Keratinocyte (primary cell): Measurements from ENCODE around the gene TMEM125. TPM values are rescaled to one million over a fixed set of nuclear protein-coding genes. Genes with fewer than 3 reads are reported as not detected.

Experiments used
- DNase-seq: peaks from one replicate; pipeline ENCODE4 v3.0.0-alpha.2; 2011; ENCODE audit warnings: low read depth, missing footprints, low spot score
- FAIRE-seq: peaks from 2 replicates; lab custom pipeline; 2011; peaks lifted over from hg19 to GRCh38; lab: Jason Lieb, UNC
- H2AFZ ChIP-seq: 2 replicates; pipeline ENCODE4 v1.6.0; 2012; ENCODE audit warnings: low read length, control low read depth, inconsistent platforms; ENCODE audit not compliant: control insufficient read depth
- H3K27ac ChIP-seq: 2 replicates; pipeline ENCODE4 v1.5.1; 2011; ENCODE audit warnings: low read length; ENCODE audit not compliant: control insufficient read depth, insufficient read depth
- H3K27me3 ChIP-seq: 3 replicates; pipeline ENCODE4 v1.6.0; 2011; ENCODE audit warnings: low read length; ENCODE audit not compliant: control insufficient read depth, insufficient read depth; ENCODE audit errors: extremely low read depth
- H3K36me3 ChIP-seq, 2 experiments: 2 replicates in 1 of 2; 3 replicates in 1 of 2; pipeline ENCODE4 v1.5.1; 2011; ENCODE audit warnings: low read length in 2 of 2, mild to moderate bottlenecking in 1 of 2; ENCODE audit not compliant: control insufficient read depth in 2 of 2, insufficient read depth in 2 of 2; ENCODE audit errors: extremely low read depth in 1 of 2
- H3K4me1 ChIP-seq: 3 replicates; pipeline ENCODE4 v1.5.1; 2011; ENCODE audit warnings: low read length; ENCODE audit not compliant: control insufficient read depth, insufficient read depth; ENCODE audit errors: extremely low read depth
- H3K4me2 ChIP-seq: 3 replicates; pipeline ENCODE4 v1.6.0; 2011; ENCODE audit warnings: low read depth, low read length; ENCODE audit not compliant: control insufficient read depth, insufficient read depth; ENCODE audit errors: extremely low read depth
- H3K4me3 ChIP-seq, 3 experiments: fragments of 200-600 bp in 1 of 3; sonication (generic) in 1 of 3; 2 replicates in 2 of 3; 3 replicates in 1 of 3; pipeline ENCODE4 v1.5.1; 2011 to 2016; ENCODE audit warnings: low read length in 3 of 3, mild to moderate bottlenecking in 3 of 3, control low read depth in 2 of 3, inconsistent platforms in 1 of 3, low read depth in 1 of 3, mixed read lengths in 1 of 3, mixed run types in 1 of 3, moderate library complexity in 1 of 3; ENCODE audit not compliant: control insufficient read depth in 2 of 3, insufficient read depth in 2 of 3; ENCODE audit errors: extremely low read depth in 1 of 3
- H3K79me2 ChIP-seq: 2 replicates; pipeline ENCODE4 v1.6.0; 2012; ENCODE audit warnings: low read length; ENCODE audit not compliant: control insufficient read depth, insufficient read depth
- H3K9ac ChIP-seq: 3 replicates; pipeline ENCODE4 v1.6.0; 2011; ENCODE audit warnings: low read length; ENCODE audit not compliant: control insufficient read depth, insufficient read depth; ENCODE audit errors: extremely low read depth
- H3K9me1 ChIP-seq: 3 replicates; pipeline ENCODE4 v1.6.0; 2011; ENCODE audit warnings: low read length; ENCODE audit not compliant: control insufficient read depth, insufficient read depth; ENCODE audit errors: extremely low read depth
- H3K9me3 ChIP-seq: 2 replicates; pipeline ENCODE4 v1.5.1; 2012; ENCODE audit warnings: low read depth, low read length; ENCODE audit not compliant: control insufficient read depth
- H4K20me1 ChIP-seq: 3 replicates; pipeline ENCODE4 v1.6.0; 2011; ENCODE audit warnings: low read length; ENCODE audit not compliant: control insufficient read depth, insufficient read depth; ENCODE audit errors: extremely low read depth
- EZH2 ChIP-seq: IDR thresholded peaks from one replicate; pipeline ENCODE4 v1.6.1; 2012; ENCODE audit warnings: inconsistent platforms, mild to moderate bottlenecking, low read length, moderate library complexity
- dilution Hi-C: fragments of 300-500 bp; cut with MboI; formaldehyde crosslinking; loops from one replicate; pipeline ENCODE4 v1.7.0; 2020; ENCODE audit warnings: low sequenced_read_pairs; ENCODE audit not compliant: extremely low pct_ligation_motif_present
- polyA plus RNA-seq, 5 experiments: library from polyadenylated mRNA; depleted of rRNA in 3 of 5; stranded (reverse) in 3 of 5; stranded (forward) in 1 of 5; unstranded in 1 of 5; fragments of >200 nt; gene quantifications; 1 replicate in 1 of 5; 2 replicates in 3 of 5; 3 replicates in 1 of 5; pipeline versions ENCODE4 v1.2.1 to v1.2.3, GENCODE V29; 2011 to 2012; ENCODE audit warnings: missing spikeins in 2 of 5, low read depth in 1 of 5, low replicate concordance in 1 of 5
- TF ChIP-seq, protein P1 (sequence below), 3 experiments: IDR thresholded peaks in 1 of 3; conservative IDR thresholded peaks in 1 of 3; optimal IDR thresholded peaks in 1 of 3; 2 replicates in 2 of 3; 3 replicates in 1 of 3; pipeline versions ENCODE3 to v1.5.1; 2011; ENCODE audit warnings: low read length in 3 of 3, mild to moderate bottlenecking in 3 of 3, moderate library complexity in 2 of 3, control low read depth in 1 of 3, inconsistent platforms in 1 of 3; ENCODE audit not compliant: insufficient read depth in 2 of 3; ENCODE audit errors: extremely low read depth in 1 of 3

Gene TMEM125
- polyA plus RNA-seq, 1 donor (not counting 4 experiments of a cell fraction or from before 2014, with no cell fraction given): 0.92 TPM

DNA sequence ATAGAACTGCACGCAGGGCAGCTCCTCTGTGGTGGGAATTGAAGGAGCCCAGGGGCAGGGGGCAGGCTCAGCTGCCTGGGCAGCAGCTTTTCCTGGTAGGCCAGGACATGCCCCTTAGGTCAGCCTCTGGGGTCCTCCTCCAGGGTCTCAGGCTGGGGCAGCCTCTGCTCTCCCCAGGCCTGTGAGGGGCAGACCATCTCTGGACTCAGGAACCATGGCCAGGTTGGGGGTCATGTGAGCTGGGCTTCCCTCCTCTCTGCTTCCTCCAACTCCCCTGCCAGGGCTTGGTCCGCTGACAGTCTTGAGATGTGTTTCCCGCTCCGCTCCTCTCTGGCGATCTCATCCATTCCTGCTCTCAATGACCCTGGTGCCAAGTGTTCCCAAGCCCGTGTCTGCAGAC is 9.9 kb downstream of the TMEM125 start:
- Histone ChIP-seq H3K4me3 (no peak overlapping the region), H3K4me1 (peaks cover 4% of the 10 kb centered on the region), H3K9ac (no peak overlapping the region), H2AFZ (no peak overlapping the region), H3K27me3 (no peaks in the 10 kb centered on the region), H3K79me2 (no peaks in the 10 kb centered on the region), H3K36me3 (no peaks in the 10 kb centered on the region), H3K4me2 (no peak overlapping the region), H3K9me3 (no peaks in the 10 kb centered on the region), H3K9me1 (no peaks in the 10 kb centered on the region), H4K20me1 (no peaks in the 10 kb centered on the region), H3K27ac (no peak overlapping the region)
- dilution Hi-C loops: no loop called here
- FAIRE-seq (no peak), DNase-seq (no peak)
- TF ChIP-seq EZH2: no peak
- TF ChIP-seq, protein P1, sequence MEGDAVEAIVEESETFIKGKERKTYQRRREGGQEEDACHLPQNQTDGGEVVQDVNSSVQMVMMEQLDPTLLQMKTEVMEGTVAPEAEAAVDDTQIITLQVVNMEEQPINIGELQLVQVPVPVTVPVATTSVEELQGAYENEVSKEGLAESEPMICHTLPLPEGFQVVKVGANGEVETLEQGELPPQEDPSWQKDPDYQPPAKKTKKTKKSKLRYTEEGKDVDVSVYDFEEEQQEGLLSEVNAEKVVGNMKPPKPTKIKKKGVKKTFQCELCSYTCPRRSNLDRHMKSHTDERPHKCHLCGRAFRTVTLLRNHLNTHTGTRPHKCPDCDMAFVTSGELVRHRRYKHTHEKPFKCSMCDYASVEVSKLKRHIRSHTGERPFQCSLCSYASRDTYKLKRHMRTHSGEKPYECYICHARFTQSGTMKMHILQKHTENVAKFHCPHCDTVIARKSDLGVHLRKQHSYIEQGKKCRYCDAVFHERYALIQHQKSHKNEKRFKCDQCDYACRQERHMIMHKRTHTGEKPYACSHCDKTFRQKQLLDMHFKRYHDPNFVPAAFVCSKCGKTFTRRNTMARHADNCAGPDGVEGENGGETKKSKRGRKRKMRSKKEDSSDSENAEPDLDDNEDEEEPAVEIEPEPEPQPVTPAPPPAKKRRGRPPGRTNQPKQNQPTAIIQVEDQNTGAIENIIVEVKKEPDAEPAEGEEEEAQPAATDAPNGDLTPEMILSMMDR (optimal IDR thresholded peaks at IDR 0.05 in 1 of 3, IDR thresholded peaks at IDR 0.05 in 1 of 3, conservative IDR thresholded peaks at IDR 0.05 in 1 of 3; ENCODE audit: extremely low read depth in 1 of 3, insufficient read depth in 2 of 3, low read length in 3 of 3): no peak

DNA sequence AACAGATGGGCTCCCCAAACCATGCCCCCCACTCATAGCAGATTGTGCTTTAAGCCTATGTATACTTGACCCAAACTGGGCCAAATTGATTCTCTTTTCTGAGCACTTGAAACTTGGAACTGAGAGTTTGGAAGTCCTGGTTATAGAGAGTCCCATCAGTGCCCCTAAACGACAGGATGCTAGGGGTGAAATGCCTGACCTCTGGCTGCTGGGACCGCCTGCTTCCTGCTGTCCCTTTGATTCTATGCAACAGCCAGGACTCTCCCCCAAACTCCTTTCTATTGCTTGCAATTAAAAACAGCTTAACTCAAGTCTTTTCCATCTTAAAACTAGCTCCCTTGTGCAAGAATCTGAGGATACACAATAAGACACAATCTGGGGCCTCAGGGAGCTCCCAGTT is 10.9 kb downstream of the TMEM125 start:
- H3K4me3 ChIP-seq: no peak overlapping the region
- no peaks in the 10 kb centered on the region for H4K20me1 ChIP-seq
- H3K36me3 ChIP-seq: no peaks in the 10 kb centered on the region
- no peaks in the 10 kb centered on the region for H3K9me1 ChIP-seq
- H2AFZ ChIP-seq: no peak overlapping the region
- no peak for FAIRE-seq
- H3K27ac ChIP-seq: no peak overlapping the region
- H3K27me3 ChIP-seq: no peaks in the 10 kb centered on the region
- H3K79me2 ChIP-seq: no peaks in the 10 kb centered on the region
- dilution Hi-C loops: no loop called here
- H3K4me2 ChIP-seq: no peak overlapping the region
- H3K9ac ChIP-seq: no peak overlapping the region
- H3K4me1 ChIP-seq: peaks cover 10% of the 10 kb centered on the region
- no peak for DNase-seq
- no peak for TF ChIP-seq EZH2
- TF ChIP-seq, protein P1 (optimal IDR thresholded peaks at IDR 0.05 in 1 of 3, IDR thresholded peaks at IDR 0.05 in 1 of 3, conservative IDR thresholded peaks at IDR 0.05 in 1 of 3; ENCODE audit: extremely low read depth in 1 of 3, insufficient read depth in 2 of 3, low read length in 3 of 3): no peak
- H3K9me3 ChIP-seq: no peaks in the 10 kb centered on the region
